ENCODE data around the gene IGFBP2.
A peak's percentile ranks its signal among the peaks of the same experiment; 100 is the strongest.

Gene IGFBP2

DNA sequence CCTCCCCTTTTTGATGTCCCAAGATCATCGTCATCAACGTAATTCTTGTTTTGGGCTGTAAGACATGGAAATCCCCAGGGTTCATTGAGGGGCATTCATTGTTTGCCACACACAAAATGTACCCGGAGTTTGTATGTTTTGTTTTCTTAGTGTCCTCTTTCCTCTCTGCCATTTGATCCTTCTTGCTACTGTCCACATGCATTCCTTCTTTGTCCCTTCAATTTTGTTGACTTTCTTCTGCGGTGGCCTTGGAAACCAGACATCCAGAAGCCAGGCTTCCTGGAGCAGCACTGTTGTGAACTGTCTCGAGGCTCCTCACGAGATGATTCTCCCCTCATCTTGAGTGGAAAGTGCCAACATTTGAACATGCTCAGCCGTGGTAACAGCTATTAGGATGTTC lies 24.8 kb downstream of the IGFBP2 start:
- DNase-seq (ENCODE audit: low read depth, low spot score): no peak
- no peak overlapping the region for H3K4me3 ChIP-seq (ENCODE audit: low read length)

DNA sequence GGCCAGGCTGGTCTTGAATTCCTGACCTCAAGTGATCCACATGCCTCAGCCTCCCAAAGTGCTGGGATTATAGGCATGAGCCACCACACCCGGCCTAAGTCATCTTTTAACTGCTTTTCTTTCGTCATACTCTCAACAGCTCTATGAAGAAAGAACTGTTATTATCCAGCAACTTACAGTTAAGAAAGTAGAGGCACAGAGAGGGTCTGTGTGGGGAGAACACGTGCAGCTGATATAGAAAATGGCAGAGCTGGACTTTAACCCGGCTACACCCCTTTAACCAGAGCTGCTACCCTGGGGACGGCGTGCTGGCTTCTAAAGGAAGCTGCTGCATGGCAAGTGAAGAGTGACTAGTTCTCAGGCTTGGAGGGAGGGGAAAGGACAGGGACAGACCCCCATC lies 25.5 kb downstream of the IGFBP2 start:
- DNase-seq (ENCODE audit: low read depth, low spot score): no peak

DNA sequence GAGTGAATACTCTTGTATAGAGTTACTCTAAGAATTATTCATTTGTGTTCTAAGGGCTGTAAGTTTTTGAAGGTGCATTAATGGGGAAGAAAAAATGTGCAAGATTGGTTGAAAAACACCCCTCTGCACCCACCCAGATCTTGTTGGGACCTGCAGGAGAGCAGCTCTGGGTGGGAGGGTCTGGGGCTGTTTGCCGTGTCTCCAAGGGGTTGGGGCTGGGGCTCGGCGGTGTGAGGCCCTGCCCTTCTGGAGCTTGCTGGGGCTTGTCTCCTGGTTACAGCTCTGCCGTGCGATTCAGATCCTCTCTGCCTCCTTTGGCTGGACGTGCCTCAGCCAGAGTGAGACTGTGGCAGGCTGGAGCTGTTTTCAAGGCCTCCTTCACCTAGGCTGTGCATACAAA lies 26.1 kb downstream of the IGFBP2 start:
- H3K4me3 ChIP-seq (ENCODE audit: low read length): no peak overlapping the region
- no peak for DNase-seq (ENCODE audit: low read depth, low spot score)

More for the DNA sequence above, 25.5 kb downstream of the IGFBP2 start:
- no peak overlapping the region for H3K4me3 ChIP-seq (ENCODE audit: low read length)

DNA sequence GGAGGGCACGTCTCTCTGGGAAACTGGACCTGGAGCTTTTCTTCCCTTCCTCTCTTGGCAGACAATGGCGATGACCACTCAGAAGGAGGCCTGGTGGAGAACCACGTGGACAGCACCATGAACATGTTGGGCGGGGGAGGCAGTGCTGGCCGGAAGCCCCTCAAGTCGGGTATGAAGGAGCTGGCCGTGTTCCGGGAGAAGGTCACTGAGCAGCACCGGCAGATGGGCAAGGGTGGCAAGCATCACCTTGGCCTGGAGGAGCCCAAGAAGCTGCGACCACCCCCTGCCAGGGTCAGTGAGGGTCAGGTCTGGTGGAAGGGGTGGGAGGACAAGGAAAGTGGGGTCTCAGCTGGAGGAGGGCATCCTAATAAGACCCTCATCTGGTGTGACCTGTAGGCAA lies 27.3 kb downstream of the IGFBP2 start:
- no peak for DNase-seq (ENCODE audit: low read depth, low spot score)
- no peak overlapping the region for H3K4me3 ChIP-seq (ENCODE audit: low read length)

DNA sequence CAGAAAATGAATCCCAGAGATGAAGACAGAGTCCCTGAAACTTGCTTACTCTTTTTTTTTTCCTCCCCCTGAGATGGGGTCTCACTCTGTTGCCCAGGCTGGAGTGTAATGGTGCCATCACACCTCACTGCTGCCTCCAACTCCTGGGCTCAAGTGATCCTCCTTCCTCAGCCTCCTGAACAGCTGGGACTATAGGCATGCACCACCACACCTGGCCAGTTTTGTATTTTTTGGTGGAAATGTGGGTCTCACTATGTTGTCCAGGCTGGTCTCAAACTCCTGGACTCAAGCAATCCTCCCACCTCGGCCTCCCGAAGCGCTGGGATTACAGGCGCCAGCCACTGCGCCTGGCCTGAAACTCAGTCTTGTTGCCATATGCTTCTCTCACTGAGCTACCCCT lies 27.8 kb downstream of the IGFBP2 start:
- no peak overlapping the region for H3K4me3 ChIP-seq (ENCODE audit: low read length)
- no peak for DNase-seq (ENCODE audit: low read depth, low spot score)

DNA sequence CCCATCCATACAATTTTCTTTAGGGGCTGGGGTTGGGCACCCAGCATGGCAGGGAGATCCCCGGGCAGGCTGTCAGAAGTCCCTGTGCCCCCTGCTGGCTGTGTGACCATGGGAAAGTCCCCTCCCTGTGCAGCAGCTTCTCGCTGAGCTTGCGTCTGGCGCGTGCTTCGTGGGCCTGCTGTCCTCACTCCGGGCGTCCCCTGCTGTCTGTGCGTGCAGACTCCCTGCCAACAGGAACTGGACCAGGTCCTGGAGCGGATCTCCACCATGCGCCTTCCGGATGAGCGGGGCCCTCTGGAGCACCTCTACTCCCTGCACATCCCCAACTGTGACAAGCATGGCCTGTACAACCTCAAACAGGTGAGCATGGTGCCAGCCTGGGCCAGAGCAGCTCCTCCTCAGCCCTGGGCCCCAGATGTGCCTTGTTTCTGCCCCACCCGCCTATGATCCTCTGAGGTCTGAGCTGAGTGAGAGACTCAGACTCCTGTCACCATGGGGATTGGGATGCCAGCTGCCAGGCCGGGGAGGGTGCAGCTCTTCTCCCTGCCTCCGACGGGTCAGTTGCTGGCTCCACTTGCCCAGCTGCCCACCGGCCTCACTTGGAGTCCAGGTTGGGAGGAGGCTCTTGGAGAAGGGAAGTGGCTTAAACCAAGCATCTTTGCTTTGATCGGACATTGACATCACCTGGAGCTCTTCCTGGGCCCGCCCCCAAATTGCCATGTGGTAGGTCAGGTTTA lies 28.6 kb downstream of the IGFBP2 start:
- peak; percentile 16 for DNase-seq (ENCODE audit: low read depth, low spot score)
- no peak overlapping the region for H3K4me3 ChIP-seq (ENCODE audit: low read length)

DNA sequence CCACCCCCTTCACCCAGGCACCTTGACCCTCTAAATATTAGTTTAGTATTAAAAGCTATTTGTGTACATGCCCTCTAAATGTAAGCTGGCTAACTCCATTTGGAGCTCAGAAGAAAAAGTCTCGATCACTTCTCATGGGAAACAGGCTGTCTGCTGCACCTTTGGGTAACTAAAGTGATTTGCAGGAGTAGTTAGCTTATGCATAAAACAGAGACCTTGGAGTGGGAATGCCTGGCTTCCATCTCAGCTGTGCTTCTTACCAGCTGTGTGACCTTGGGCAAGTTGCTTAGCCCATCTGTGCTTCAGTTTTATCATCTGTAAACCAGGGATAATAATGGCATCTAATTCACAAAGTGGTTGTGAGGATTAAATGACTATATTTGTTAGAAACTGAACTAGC lies 29.9 kb downstream of the IGFBP2 start:
- no peak overlapping the region for H3K4me3 ChIP-seq (ENCODE audit: low read length)
- no peak for DNase-seq (ENCODE audit: low read depth, low spot score)

DNA sequence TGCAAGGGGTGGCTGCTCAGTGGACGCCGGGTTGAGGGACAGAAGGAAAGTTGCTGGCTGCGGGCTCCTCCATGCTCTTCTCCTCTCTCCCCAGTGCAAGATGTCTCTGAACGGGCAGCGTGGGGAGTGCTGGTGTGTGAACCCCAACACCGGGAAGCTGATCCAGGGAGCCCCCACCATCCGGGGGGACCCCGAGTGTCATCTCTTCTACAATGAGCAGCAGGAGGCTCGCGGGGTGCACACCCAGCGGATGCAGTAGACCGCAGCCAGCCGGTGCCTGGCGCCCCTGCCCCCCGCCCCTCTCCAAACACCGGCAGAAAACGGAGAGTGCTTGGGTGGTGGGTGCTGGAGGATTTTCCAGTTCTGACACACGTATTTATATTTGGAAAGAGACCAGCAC lies 30.6 kb downstream of the IGFBP2 start:
- H3K4me3 ChIP-seq (ENCODE audit: low read length): no peak overlapping the region
- no peak for DNase-seq (ENCODE audit: low read depth, low spot score)

DNA sequence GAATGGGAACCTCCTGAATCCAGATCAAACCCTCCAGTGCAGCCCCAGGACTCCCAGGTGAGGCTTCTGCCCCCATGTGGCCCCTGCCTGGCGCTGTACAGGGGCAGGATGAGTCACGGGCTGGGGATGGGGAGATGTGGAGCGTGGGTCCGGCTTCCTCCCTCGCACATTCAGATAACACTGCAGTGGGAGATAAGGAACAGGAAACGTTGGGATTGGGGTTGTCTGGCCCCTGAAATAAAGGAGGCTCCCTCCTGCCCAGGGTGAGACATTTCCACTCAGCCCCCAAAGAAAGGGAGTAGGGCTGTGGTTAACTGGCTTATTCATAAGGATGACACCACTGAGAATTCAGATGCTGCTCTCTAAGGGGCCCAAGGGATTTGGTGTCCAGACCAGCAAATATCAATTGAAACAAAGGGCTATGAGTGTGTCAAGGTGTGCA lies 31.4 kb downstream of the IGFBP2 start:
- no peak overlapping the region for H3K4me3 ChIP-seq (ENCODE audit: low read length)
- DNase-seq (ENCODE audit: low read depth, low spot score): no peak

DNA sequence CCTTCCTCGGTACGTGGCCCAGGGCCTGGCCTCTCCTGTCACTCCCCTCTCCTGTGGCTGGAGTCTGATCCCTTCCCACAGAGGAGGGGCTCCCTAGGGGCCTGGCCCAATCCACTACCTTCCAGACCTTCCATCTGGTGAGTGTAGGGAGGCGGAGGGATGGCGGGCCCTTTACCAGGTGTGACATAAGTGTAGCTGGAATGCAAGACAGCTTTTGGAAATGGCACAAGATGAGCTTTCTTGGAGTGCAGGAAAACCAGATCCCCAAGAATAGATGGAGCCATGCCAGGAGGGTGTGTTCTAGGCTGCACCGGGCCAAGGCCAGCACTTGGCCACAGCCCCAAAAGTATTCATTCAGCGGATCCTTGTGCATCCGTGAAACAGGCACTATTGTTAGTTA lies 32.0 kb downstream of the IGFBP2 start:
- no peak overlapping the region for H3K4me3 ChIP-seq (ENCODE audit: low read length)
- DNase-seq (ENCODE audit: low read depth, low spot score): no peak

DNA sequence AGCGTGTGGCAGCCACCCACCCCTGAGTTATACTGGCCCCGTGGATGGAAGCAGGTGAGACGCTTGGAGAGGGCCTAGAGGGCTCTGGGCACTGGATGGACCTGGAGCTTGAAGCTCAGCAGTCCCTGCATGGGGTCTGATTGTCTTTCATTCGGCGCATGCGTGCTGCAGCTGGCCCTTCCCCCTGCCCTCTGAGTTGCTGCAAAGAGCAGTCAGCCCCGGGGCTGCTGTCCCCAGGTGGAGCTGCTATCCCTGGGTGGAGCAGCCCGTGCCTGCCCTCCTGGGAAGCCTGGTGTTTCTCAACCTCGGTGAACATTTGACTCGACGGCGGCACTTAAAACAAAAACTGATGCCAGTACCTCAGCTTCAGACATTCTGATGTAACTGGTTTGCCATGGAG lies 32.5 kb downstream of the IGFBP2 start:
- no peak overlapping the region for H3K4me3 ChIP-seq (ENCODE audit: low read length)
- no peak for DNase-seq (ENCODE audit: low read depth, low spot score)

DNA sequence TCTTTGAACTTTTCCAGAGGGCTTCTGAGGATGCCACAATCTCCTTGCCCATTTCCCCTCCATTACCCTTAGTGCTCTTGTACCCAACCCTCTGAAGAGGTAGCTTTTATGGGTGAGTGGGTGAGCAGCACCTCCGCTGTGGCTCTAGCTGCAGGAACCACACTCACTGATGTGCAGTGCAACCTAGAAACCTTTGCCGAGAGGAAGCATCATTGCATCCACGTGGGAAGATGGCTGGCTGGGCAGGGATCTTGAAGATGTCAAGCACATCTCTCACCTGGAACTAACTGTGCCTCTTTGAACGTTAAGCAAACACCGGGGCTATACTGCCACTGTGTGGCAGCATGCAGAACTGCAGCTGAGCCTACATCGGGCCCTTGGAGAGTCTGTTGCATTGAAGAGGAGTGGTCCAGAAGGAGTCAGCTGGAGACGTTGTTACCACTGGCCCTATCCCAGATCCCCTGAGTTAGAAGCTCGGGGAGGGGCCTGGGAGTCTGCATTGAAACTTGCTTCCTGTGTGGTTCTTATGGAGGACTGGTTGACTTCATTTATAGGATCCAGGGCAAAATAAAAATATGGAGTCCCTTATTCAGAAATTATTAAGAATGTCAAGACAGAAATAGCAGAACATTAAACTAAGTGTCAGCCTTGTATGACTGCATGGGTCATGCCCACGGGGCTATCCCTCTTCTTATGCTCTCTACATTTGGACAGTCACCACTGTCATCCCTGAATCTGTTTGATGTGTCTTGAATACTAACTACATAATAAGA lies 33.4 kb downstream of the IGFBP2 start:
- H3K4me3 ChIP-seq (ENCODE audit: low read length): no peak overlapping the region
- peak; percentile 66 for DNase-seq (ENCODE audit: low read depth, low spot score)

DNA sequence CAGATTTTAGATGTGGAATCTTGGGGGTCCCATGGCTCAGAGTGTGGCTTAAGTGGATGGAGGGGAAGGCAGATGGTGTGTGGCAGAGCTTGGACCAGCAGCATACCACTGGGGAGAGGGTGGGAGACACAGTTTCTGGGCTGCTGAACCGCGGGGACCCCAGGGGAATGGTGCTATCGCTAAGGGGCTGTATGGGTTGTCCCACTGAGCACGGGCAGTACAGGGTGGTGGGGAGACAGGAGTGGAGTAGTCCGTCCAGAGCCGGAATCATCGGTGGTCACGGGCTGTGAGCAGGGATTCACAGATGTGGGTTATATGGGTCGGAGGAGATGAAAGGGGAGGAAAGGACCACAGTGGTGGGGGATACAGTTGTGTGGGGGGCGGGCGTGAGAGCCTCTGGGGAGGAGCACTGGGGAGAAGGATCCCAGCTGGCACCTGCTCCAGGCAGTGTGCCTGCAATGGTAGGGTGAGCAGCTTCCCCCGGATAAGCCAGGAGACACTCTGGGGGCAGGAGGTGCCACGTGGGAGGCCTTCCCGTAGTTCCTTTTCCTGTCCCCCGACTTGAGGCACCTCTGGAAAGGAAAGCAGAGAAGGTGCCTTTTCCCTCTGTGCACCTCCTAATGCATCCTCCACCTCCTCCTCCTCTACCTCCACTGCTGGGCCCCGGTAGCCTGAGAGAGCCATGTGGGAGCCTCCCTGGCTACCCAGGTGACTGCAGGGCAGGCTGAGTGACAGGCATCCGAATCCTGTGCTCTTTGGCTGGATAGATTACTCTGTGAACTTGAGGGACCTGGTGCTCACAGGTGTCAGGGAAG lies 37.3 kb downstream of the IGFBP2 start:
- no peak for DNase-seq (ENCODE audit: low read depth, low spot score)
- no peak overlapping the region for H3K4me3 ChIP-seq (ENCODE audit: low read length)

DNA sequence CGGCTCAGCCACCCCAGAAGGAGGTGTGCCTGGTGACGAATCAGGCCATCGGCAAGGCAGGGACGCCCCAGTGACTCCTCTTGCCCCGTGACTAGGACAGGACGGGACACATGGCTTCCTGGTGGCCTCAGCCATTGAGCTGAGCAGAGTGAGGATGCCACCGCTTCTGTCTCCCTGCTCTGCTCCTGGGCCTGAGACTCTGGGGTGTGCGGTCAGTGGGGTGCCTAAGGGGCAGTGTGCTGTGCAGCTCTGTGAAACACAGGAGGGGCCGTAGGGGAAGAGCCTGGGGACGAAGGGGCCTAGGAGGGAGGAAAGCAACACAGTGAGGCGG lies 37.8 kb downstream of the IGFBP2 start:
- no peak for DNase-seq (ENCODE audit: low read depth, low spot score)
- no peak overlapping the region for H3K4me3 ChIP-seq (ENCODE audit: low read length)

DNA sequence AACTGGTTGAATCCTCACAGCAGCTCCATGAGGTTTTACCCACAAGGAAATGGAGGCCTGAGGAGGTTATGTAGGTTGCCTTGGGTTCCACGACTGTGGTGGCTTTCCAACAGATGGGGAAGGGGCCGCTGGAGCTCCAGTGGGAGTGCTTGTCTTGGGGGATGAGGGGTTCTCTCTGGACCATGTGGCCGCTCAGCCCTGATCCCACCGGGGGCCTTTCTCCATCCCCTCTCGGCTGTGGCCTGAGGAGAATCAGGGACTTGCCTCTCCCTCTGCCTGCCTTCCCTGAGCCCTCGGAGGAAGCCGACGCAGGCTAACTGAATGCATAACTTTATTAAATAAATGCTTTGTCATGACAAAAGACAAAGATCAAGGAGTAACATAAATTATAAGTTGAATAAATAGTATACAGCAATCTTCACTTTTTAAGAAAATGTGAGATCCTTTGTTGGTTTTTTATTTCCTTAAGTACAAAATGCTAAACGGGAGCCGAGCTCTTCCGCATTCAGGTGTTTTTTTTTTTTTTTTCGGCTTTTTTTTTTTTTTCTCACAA lies 38.6 kb downstream of the IGFBP2 start:
- DNase-seq (ENCODE audit: low read depth, low spot score): no peak
- H3K4me3 ChIP-seq (ENCODE audit: low read length): no peak overlapping the region

DNA sequence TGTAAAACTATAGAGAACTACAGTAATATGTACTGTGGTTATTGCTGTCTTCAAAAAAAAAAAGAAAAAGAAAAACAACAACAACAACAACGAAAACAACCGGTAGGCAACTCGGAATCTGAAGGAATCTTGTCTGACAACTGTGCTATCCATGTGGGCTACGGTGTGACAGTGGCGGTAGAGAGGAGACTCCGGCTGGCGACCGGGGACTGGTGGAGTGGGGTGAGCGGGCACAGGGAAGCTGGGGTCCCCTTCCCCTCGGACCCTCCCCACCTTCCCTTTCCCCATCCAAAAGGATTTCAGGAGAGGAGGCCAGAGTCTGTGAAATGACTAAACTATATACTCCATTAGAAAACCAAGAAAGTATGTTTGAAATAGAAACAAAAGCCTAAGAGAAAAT lies 39.2 kb downstream of the IGFBP2 start:
- H3K4me3 ChIP-seq (ENCODE audit: low read length): no peak overlapping the region
- no peak for DNase-seq (ENCODE audit: low read depth, low spot score)

DNA sequence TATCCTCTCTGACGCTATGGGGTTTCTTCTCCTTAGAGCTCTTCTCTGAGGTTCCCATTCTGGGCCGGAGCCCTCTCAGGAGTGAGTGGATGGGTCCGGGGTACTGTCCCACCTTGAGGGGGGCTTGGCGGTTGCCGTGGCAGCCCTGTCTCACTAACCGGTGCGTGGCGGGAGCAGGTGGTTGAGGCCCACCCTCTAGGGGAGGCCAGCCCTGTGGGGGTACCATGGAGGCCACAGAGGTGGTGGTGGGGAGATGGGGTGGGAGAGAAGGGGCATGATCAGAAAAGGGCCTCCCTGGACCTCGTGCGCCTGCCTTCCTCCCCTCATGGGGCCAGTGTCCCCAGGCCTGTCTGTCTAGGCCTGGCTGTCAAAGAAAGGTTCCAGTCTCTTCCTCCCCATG lies 39.8 kb downstream of the IGFBP2 start:
- no peak overlapping the region for H3K4me3 ChIP-seq (ENCODE audit: low read length)
- DNase-seq (ENCODE audit: low read depth, low spot score): no peak

DNA sequence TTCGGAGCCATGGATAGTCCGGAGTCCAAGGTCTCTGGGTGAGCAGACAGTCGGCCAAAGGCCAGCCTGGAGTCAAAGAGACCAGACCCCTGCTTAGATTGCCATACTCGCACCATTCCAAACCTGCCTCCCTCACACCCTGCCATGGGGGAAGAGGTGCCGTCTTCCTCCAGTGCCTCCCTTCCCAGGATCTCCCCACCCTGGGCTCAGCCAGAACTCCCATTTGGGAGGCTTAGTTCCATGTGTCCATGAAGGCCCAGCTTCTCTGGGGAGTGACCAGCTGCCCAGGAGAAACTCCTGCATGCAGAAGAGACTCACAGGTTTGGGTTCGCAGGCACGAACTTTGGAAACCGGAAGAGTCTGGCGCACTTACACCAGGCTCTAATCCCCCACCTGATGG lies 40.4 kb downstream of the IGFBP2 start:
- H3K4me3 ChIP-seq (ENCODE audit: low read length): no peak overlapping the region
- DNase-seq (ENCODE audit: low read depth, low spot score): no peak

DNA sequence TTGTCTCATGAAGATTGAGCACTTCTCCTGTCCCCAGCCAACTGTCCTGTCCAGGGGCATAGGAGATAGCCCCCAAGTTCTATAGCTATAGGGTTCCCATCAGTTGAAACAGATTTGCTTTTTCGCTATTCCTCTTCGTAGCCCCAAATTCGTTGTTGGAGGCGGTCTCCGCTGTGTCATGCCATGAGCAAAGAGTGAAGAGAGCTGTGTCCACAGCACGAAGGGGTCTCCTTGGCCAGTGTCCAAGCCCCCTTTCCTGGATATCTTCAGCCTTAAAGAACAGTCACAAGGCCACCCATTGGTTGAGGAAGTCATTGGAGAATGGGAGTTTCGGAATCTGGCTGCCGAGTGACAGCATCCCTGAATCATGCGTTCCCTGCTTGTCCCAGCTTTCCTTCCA lies 41.2 kb downstream of the IGFBP2 start:
- DNase-seq (ENCODE audit: low read depth, low spot score): no peak
- no peak overlapping the region for H3K4me3 ChIP-seq (ENCODE audit: low read length)

DNA sequence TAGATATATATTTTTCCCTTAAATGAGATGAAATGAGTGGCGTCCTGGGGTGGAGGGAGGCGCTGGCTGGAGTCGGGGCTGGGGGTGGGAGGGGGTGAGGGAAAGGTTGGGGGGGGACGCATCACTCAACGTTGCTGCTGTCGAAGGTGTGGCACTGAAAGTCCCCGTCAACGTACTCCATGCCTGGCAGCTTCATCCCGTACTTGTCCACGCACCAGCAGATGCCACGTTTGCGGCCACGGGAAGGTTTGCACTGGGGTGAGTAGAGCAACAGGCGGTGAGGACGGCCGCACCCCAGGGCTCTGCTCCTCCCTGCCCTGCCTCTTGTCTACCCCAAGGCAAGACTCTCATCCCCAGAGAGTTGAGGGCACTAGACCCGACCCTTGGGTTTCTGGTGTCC lies 43.4 kb downstream of the IGFBP2 start:
- H3K4me3 ChIP-seq (ENCODE audit: low read length): no peak overlapping the region
- DNase-seq (ENCODE audit: low read depth, low spot score): no peak

Measured in Jurkat, Clone E6-1 (cell line).